CD4-positive, alpha-beta T cell treated with Interleukin-21 for 1 hour (primary cell): ENCODE results near the gene SMTNL2.

Experiments used
- DNase-seq: peaks from one replicate; pipeline ENCODE4 v3.0.0-alpha.2; 2020

Gene SMTNL2

DNA sequence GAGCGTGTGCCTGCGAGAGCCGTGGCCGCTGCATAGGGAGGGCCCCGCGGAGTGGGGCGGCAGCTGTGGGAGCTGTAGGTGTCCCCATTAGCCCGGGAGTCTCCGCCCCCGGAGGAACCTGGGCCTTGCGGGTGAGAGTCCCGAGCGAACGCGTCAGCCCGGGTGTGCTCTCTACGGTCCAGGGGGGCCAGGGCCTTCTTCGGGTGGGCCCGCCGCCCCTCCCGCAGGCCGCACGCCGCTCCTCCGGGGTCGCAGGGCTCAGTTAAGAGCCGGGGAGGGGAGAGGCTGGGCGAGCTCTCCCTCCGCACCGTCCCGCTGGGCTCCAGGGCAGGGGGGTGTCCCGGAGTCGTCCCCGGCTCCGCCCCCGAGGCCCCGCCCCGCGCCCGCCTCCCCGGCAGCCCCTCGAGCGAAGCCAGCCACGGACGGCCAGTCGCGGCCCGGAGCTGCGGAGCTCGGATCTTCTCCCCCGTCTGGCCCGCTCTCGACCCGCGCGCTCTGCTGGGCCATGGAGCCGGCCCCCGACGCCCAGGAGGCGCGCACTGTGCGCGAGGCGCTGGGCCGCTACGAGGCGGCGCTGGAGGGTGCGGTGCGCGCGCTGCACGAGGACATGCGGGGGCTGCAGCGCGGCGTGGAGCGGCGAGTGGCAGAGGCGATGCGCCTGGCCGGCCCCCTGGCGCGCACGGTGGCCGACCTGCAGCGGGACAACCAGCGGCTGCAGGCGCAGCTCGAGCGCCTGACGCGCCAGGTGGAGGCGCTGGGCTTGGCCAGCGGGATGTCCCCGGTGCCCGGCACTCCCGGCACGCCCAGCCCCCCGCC lies at the start of gene SMTNL2:
TSS of gene SMTNL2 (plus strand) at position 429 of the 816 bp plus-strand sequence. CDS start at position 506, 77 bp downstream.
- no peak for DNase-seq

DNA sequence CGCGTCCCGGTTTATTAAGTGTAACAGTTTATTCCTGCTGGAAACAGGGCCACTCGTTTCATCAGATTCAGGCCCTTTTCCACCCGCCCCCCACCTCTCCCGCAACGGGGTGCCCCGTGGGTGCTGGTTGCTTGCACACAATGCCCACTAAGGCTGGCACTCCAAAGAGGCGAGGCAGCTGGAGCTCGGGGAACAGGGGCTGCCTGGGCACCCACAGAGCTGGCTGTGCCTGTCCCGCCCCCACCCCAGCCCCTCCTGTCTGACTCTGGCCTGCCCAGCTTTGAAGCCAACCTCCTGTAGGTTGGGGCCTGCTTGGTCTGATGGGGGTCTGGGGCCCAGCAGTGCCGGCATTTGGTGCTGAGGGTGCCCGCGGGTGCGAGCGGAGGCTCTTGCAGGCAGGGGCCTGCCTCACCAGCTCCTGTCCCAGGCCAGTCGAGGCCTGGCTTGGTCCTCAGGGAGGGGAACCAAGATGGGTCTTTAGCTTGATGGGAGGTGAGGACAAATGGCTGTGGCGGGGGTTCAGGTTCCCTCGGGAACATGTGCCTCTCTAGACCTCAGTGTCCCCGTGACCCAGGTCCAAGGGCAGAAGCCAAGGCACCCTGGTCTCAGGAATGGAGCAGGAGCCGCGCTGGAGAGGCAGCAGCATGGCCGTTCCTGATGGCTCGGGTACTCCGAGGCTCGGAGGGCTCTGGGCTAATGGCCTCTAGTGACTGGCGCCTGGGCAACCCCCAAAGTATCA lies 49.2 kb upstream of the SMTNL2 start:
- DNase-seq = no peak

DNA sequence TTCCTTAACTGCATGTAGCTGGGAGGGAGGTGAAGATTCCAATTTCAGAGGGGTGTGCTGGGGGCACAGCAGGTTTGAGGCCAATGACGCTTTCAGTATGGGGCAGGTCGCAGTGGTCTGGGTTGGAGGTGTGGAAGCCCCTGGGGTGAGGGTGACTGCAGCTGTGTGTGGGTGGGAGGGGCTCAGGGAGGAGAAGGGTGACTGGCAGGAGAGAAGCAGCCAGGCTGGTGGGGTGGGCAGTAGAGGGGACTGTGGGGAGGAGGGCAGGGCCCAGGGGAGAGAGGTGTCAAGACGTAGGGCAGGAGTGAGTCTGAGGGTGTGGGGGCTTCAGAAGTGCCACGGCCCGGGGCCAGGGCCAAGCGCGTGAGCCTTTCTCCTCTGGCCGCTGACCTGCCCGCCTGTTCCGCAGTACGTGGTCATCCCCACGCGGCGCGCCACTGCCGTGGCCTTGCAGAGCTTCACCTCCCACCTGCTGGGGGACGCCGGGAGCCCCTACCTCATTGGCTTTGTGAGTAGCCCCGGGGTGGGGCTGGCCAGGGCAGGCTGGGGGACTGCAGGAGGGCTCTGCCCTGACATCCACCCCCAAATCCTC lies 48.6 kb upstream of the SMTNL2 start:
- no peak for DNase-seq

DNA sequence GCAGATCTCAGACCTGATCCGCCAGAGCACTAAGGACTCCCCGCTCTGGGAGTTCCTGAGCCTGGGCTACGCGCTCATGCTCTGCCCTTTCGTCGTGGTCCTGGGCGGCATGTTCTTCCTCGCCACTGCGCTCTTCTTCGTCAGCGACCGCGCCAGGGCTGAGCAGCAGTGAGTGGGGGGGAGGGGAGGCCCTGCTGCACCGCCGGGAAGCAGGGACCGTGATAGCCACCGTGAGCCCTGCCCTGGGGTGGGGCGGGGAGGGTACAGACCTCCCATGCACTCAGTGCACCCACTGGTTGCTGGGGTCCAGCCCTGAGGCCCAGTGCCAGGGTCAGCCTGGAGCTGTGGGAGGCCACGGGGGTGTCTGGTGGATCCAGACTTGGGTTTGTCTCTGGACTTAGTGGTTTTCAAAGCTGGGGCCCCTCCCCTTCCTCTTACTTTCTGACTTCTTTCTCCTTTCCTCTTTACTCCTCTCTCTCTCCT lies 48.0 kb upstream of the SMTNL2 start:
- no peak for DNase-seq

DNA sequence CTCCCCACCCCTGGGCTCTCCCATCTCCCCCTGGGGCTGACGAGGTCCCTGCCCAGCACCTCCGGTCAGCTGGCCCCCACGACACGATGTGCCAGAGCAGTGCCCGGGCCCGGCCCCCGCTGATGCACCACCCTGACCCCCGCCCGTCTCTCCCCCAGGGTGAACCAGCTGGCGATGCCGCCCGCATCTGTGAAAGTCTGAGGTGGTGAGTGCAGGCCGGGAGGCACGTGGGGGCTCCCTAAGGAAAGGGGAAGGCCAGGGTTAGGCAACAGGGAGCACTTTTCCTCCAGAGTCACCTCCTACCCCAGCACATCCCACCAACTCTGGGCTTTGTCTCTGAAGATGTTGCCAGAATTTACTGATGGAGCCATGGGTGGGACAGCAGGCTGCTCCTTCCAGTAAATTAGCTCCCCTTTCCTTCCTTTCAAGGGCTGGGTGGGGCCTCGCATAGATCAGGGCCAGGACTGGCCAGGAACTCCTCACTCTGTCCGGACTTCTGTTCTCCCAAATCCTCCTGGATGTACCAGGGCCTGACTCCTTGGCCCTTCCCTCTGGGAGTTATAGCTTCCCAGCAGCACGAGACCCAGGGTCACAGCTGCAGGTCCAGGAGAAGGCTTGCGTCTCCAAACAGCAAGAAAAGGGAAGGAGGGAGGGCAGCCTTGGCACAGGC lies 47.5 kb upstream of the SMTNL2 start:
- no peak for DNase-seq

- no peak for DNase-seq
Observed at GRCh38 chr17:4537451-4538235, 46.7 kb upstream of the SMTNL2 start.

DNA sequence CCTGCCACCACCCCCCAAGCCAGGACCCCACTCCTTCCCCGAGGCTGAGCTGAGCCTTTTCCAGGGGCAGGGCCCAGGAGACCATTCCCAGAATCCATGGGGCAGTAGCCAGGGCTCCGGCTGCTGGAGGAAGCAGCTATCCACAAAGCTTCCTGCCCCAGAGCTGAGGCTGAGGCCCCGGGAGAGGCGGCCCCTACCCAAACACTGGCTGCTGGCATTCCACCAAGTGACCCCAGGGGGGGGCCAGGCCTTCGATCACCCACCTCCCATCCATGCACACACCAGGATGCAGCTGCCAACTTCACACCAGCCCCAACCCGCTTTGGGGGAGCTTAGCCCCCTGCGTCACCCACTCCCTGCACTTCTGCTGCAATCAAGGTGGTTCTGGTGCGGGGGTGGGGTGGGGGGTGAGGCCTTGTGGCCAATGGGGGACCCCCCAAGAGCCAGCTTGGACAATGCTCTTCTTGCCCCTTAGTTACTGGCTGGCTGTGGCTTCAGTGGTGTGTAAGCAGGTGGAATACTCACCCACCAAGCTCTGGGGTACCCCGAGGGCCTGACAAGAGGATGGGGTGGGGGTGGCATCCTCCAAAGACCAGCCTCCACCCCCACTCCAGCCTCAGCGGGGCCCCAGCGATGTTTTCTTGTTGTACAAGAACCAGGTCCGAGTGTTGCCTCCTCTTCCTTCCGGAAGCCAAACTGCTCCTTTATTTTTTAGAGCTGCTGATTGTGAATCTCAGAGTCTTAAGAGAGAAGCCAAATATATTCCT lies 45.9 kb upstream of the SMTNL2 start:
- DNase-seq = no peak

GRCh38 chr17:4539025-4539424 lies 45.3 kb upstream of the SMTNL2 start:
- no peak for DNase-seq

GRCh38 chr17:4539576-4540223 lies 44.6 kb upstream of the SMTNL2 start:
- no peak for DNase-seq

DNA sequence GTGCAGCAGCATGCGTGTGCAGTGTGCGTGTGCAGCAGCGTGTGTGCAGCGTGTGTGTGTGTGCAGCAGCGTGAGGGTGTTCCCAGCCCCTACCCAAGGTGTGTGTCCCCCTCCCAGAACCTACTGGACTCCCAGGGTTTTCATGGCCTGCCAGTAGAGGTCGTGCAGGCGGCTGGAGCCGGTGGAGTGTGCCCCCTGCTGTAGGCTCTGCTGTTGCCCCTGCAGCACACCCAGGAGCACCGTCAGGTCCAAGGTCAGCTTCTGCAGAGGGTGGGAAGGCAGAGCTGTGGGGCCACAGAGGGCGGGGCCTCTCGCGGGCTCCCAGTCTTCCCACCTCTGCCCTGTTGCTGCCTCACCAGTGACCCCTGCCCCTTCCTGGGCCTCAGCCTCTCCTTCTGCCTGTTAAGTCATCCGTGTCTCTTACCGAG lies 44.1 kb upstream of the SMTNL2 start:
- DNase-seq = no peak

DNA sequence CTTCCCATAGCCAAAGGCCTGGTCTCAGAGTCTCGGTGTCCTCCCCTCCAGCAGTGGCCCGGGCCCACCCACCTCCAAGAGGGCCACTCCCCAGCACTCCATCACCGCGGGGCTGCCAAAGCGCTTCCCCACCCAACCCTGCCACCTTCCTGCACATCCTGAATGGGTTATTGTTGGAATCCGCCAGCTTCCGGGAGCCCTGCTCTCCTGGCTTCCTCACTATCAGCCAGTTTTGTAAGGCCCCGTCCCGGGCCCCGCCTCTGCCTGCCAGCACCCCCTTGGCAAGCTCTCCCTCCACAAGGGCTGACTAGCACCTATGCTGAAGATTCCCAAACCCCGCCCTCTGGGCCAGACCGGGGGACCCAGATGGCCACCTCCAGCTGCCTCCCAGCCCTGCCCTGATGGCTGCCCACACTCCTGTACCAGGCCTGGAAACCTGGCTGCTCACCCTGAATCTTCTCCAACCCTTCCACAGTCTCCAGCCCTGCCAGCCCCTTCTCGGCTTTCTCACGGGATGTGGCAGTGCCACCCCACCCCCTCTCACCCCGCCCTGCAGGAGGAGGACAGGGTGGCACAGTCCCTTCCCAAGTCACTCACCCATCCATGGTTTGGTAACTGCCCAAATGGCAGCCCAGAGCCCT lies 43.5 kb upstream of the SMTNL2 start:
- DNase-seq = no peak

DNA sequence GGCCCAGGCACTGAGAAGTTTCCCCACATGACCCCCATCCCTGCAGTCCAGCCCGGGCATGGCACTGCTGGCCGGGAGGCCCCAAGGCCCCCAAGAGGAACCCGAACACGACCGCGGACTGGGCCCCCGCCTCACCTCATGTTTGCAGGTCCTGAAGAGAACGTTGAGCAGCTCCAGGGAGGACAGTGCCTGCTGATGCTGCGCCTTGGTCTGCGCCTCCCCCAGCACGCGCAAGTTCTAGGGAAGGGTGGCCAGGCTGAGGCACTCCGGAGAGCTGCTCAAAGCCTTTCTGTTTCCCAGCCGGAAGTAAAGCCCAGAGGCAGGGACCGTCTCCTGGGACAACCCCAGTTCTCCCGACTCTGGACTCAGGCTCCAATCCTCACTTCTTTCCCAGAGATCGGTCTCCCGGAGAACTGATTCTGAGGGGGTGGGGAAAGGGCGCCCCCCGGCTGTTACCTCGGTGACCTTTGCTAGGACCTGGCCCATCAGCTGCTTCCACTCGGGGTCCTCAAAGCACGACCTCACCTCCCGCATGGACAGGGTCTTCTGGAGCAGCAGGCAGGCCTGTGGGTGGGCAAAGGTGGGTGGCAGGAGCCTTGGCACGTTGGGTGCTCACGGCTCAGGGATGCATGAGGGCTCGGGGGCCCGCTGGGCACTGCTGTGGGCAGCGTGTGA lies 42.9 kb upstream of the SMTNL2 start:
- DNase-seq = no peak

GRCh38 chr17:4542003-4542725 lies 42.2 kb upstream of the SMTNL2 start:
- DNase-seq = no peak

DNA sequence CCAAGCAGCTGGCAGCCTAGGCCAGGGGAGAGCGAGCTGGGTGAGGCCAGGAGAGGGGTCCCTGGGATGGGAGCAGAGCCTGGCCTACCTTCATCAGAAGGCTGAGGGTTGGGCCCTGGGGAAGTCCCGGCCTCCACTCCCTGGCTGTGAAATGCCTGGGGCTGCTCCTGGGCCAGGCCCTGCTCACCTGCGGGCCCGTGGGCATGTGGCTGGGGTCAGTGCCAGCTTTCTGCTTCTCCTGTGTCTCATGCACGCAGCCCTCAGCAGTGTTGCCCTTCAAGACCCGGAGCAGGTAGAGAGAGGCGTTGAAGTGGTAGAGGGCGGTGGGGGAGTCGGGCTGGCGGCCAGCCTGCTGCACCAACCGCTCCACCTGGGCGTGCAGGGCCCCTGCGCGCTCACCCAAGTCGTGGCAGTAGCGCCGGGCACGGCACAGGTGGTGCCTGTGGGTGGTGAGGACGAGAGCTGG lies 41.6 kb upstream of the SMTNL2 start:
- no peak for DNase-seq

- no peak for DNase-seq
Observed at GRCh38 chr17:4543557-4544026, 40.7 kb upstream of the SMTNL2 start.

GRCh38 chr17:4544135-4544950 lies 40.0 kb upstream of the SMTNL2 start:
- DNase-seq = no peak

- no peak for DNase-seq
Observed at GRCh38 chr17:4544951-4545216, 39.4 kb upstream of the SMTNL2 start.
